B cell (primary cell): ENCODE results near the gene TRIM56. TPM values are rescaled to one million over a fixed set of nuclear protein-coding genes. Genes with fewer than 3 reads are reported as not detected.
"Not testable (repeated sequence)": the region's sequence is repeated elsewhere in the genome, so short reads cannot be mapped to it uniquely, and the experiment has no call there.

ENCODE experiments used
- ATAC-seq: fragments of 200-7000 bp; cut with Tn5 transposase; one replicate; pipeline ENCODE4 v1.10.0; 2021; ENCODE audit warnings: low read depth, mild to moderate bottlenecking, moderate number of reproducible peaks, moderate library complexity
- CTCF ChIA-PET: fragments of 350-600 bp; sonication (Branson Sonifier 250); formaldehyde crosslinking; loops from one replicate; lab custom pipeline; 2021; ENCODE audit warnings: antibody characterized with exemption, inconsistent platforms; lab: Charles Lee
- POLR2A ChIA-PET: fragments of 350-600 bp; sonication (Branson Sonifier 250); formaldehyde crosslinking; loops from one replicate; lab custom pipeline; 2021; ENCODE audit warnings: antibody characterized with exemption; lab: Charles Lee
- DNase-seq: peaks from one replicate; pipeline ENCODE4 v3.0.0; 2013
- H2AFZ ChIP-seq: 2 replicates; pipeline ENCODE4 v1.6.1; 2012; ENCODE audit warnings: mild to moderate bottlenecking, low read depth, low read length; ENCODE audit not compliant: insufficient read depth, poor library complexity, severe bottlenecking
- H3K27ac ChIP-seq, 2 donors: 1 replicate in 1 of 2; 2 replicates in 1 of 2; pipeline ENCODE4 v1.5.1; 2012 to 2013; ENCODE audit warnings: low read length in 2 of 2, mild to moderate bottlenecking in 2 of 2, moderate library complexity in 1 of 2
- H3K27me3 ChIP-seq, 4 experiments: fragments of 200-600 bp in 1 of 4; sonication (generic) in 1 of 4; replicated peaks in 1 of 4; 1 replicate in 2 of 4; 2 replicates in 2 of 4; pipeline versions ENCODE4 v1.6.1 to v1.7.0; 2013 to 2016; ENCODE audit warnings: low read length in 3 of 4, mild to moderate bottlenecking in 2 of 4, mixed read lengths in 1 of 4, moderate library complexity in 1 of 4; ENCODE audit not compliant: insufficient read depth in 4 of 4, control insufficient read depth in 3 of 4; ENCODE audit errors: control extremely low read depth in 1 of 4
- H3K36me3 ChIP-seq, 2 experiments: replicated peaks in 1 of 2; 1 replicate in 1 of 2; 2 replicates in 1 of 2; pipeline versions ENCODE4 v1.6.1 to v1.7.1; 2013; ENCODE audit warnings: low read length in 1 of 2; ENCODE audit not compliant: insufficient read depth in 2 of 2, control insufficient read depth in 1 of 2; ENCODE audit errors: control extremely low read depth in 1 of 2, extremely low read depth in 1 of 2
- H3K4me1 ChIP-seq, 2 donors: fragments of 200-600 bp in 1 of 2; sonication (generic) in 1 of 2; 1 replicate in 1 of 2; 2 replicates in 1 of 2; pipeline versions ENCODE4 v1.5.1 to v1.6.1; 2013 to 2017; ENCODE audit warnings: low read length in 2 of 2; ENCODE audit not compliant: control insufficient read depth in 2 of 2, insufficient read depth in 2 of 2
- H3K4me2 ChIP-seq: replicated peaks from 2 replicates; pipeline ENCODE3; 2012; ENCODE audit warnings: mild to moderate bottlenecking, low read depth, low read length; ENCODE audit not compliant: poor library complexity, severe bottlenecking
- H3K4me3 ChIP-seq, 5 experiments: fragments of 200-600 bp in 1 of 5; sonication (generic) in 1 of 5; 1 replicate in 3 of 5; 2 replicates in 2 of 5; pipeline versions ENCODE4 v1.5.1 to v1.7.0; 2011 to 2016; ENCODE audit warnings: low read length in 4 of 5, mild to moderate bottlenecking in 4 of 5, low read depth in 2 of 5, control low read depth in 1 of 5, moderate library complexity in 1 of 5; ENCODE audit not compliant: insufficient read depth in 1 of 5; ENCODE audit errors: control extremely low read depth in 1 of 5, extremely low read depth in 1 of 5
- H3K79me2 ChIP-seq: fragments of 200-600 bp; sonication (generic); one replicate; pipeline ENCODE4 v1.6.0; 2016; ENCODE audit warnings: low read length; ENCODE audit not compliant: control insufficient read depth, insufficient read depth
- H3K9ac ChIP-seq: fragments of 200-600 bp; sonication (generic); 2 replicates; pipeline ENCODE4 v1.6.1; 2017; ENCODE audit warnings: mild to moderate bottlenecking, low read length, moderate library complexity
- H3K9me3 ChIP-seq, 3 donors: one replicate each; pipeline versions ENCODE4 v1.6.1 to v1.7.1; 2013; ENCODE audit warnings: low read length in 2 of 3; ENCODE audit not compliant: control insufficient read depth in 2 of 3, insufficient read depth in 1 of 3; ENCODE audit errors: control extremely low read depth in 1 of 3
- H4K20me1 ChIP-seq: 2 replicates; pipeline ENCODE4 v1.6.0; 2012; ENCODE audit warnings: mild to moderate bottlenecking, low read length; ENCODE audit not compliant: insufficient read depth, control insufficient read depth, poor library complexity, severe bottlenecking
- H3K27ac Mint-ChIP-seq: one replicate; pipeline ENCODE4 v1.8.0; 2021; ENCODE audit warnings: mixed read lengths
- H3K27me3 Mint-ChIP-seq: one replicate; pipeline ENCODE4 v1.8.0; 2021; ENCODE audit warnings: mixed read lengths
- H3K4me1 Mint-ChIP-seq: one replicate; pipeline ENCODE4 v1.8.0; 2021; ENCODE audit warnings: mixed read lengths
- H3K4me3 Mint-ChIP-seq: one replicate; pipeline ENCODE4 v1.8.0; 2021; ENCODE audit warnings: mixed read lengths
- H3K9me3 Mint-ChIP-seq: one replicate; pipeline ENCODE4 v1.8.0; 2022; ENCODE audit warnings: mixed read lengths; ENCODE audit not compliant: insufficient read depth
- CTCF ChIP-seq: fragments of 200-600 bp; IDR thresholded peaks from one replicate; pipeline ENCODE4 v1.8.0; 2022; ENCODE audit warnings: antibody characterized with exemption, mild to moderate bottlenecking
- EZH2 ChIP-seq: IDR thresholded peaks from 2 replicates; pipeline ENCODE4 v1.6.1; 2012; ENCODE audit warnings: borderline replicate concordance, low read depth, mild to moderate bottlenecking, moderate library complexity, low read length; ENCODE audit not compliant: insufficient read depth, poor library complexity, severe bottlenecking
- WGBS: methylation state at CpG from one replicate; pipeline ENCODE4 v1.1.5; 2013; ENCODE audit warnings: missing lambda C conversion rate; ENCODE audit not compliant: insufficient coverage; 5-methylcytosine and 5-hydroxymethylcytosine counted together
- intact Hi-C: fragments of 100-400 bp; cut with micrococcal nuclease; formaldehyde crosslinking; loops from one replicate; pipeline ENCODE4 v1.10.0; 2022
- polyA plus RNA-seq: library from polyadenylated mRNA; depleted of rRNA; stranded (reverse); fragments of >200 nt; gene quantifications from 2 replicates; pipeline ENCODE4 v1.2.3, GENCODE V29; 2012
- total RNA-seq, 2 donors: library from RNA; stranded (reverse); fragments of 120-200 nt in 1 of 2; gene quantifications; 1 replicate in 1 of 2; 2 replicates in 1 of 2; pipeline versions ENCODE4 v1.2.3 to v1.2.4, GENCODE V29; 2013 to 2022

Gene TRIM56
- total and polyA plus RNA-seq, 2 donors (not counting 1 experiment from before 2014, with no cell fraction given), result 8.4 to 85.7 TPM

GRCh38 chr7:101075646-101076045 is 9.6 kb upstream of the TRIM56 start:
- H3K9me3 ChIP-seq, result peaks cover 0 to 7% (median 0%) of the 10 kb centered on the region in 3 donors
- peaks cover 7 to 10% of the 10 kb centered on the region in 2 donors for H3K4me1 ChIP-seq
- H3K9ac ChIP-seq, result no peak overlapping the region
- no peaks in the 10 kb centered on the region for H4K20me1 ChIP-seq
- H3K9me3 Mint-ChIP-seq, result no peaks in the 10 kb centered on the region
- 90% methylated on average over 1 of the region's 3 CpGs for WGBS
- peaks cover 20% of the 10 kb centered on the region for H3K27me3 Mint-ChIP-seq
- DNase-seq, result no peak
- ATAC-seq, result no peak
- H3K27me3 ChIP-seq, result no peaks in the 10 kb centered on the region
- CTCF ChIA-PET, result interaction anchor here (1.4 to 1.9 kb wide), 2 partner anchors 14 to 68 kb away, joined by 3 to 4 read pairs; no protein-coding TSS in a partner anchor
- H3K4me3 ChIP-seq, result no peak overlapping the region
- no peak overlapping the region for H3K27ac Mint-ChIP-seq
- POLR2A ChIA-PET, result interaction anchor here (0.7 kb wide), 1 partner anchor 119 kb away, joined by 5 read pairs; no protein-coding TSS in a partner anchor
- H3K27ac ChIP-seq, result no peak overlapping the region
- no peaks in the 10 kb centered on the region for H3K36me3 ChIP-seq
- intact Hi-C loops, result loop anchor here (5.0 kb wide), 2 partner anchors 52 to 273 kb away; partner anchors contain the start of gene SERPINE1
- H3K4me1 Mint-ChIP-seq, result peaks cover 9% of the 10 kb centered on the region
- no peak overlapping the region for H2AFZ ChIP-seq
- TF ChIP-seq CTCF, result no peak
- no peak for TF ChIP-seq EZH2
- no peak overlapping the region for H3K4me3 Mint-ChIP-seq
- H3K79me2 ChIP-seq, result no peaks in the 10 kb centered on the region
- H3K4me2 ChIP-seq, result no peak overlapping the region

GRCh38 chr7:101076183-101076582 is 9.1 kb upstream of the TRIM56 start:
- not testable (repeated sequence) for H2AFZ ChIP-seq
- POLR2A ChIA-PET, result interaction anchor here (0.6 to 0.7 kb wide), 2 partner anchors 118 to 195 kb away, joined by 5 read pairs; no protein-coding TSS in a partner anchor

More at GRCh38 chr7:101076183-101076582, 9.1 kb upstream of the TRIM56 start:
- peaks cover 19% of the 10 kb centered on the region for H3K27me3 Mint-ChIP-seq
- CTCF ChIA-PET, result interaction anchor here (1.4 to 2.0 kb wide), 5 partner anchors 9 to 185 kb away, joined by 3 to 7 read pairs (median 4); partner anchors contain the start of gene TRIM56
- H3K36me3 ChIP-seq, H3K9ac ChIP-seq, DNase-seq, H3K79me2 ChIP-seq, ATAC-seq, H3K27me3 ChIP-seq, H3K9me3 Mint-ChIP-seq, H3K4me3 ChIP-seq, H3K4me1 Mint-ChIP-seq, H3K4me3 Mint-ChIP-seq, H4K20me1 ChIP-seq, H3K27ac ChIP-seq, H3K9me3 ChIP-seq, H3K27ac Mint-ChIP-seq, H3K4me2 ChIP-seq: not testable (repeated sequence)
- intact Hi-C loops, result loop anchor here (5.0 kb wide), 2 partner anchors 51 to 274 kb away; partner anchors contain the start of gene SERPINE1
- WGBS, result 81% methylated on average over 4 of the region's 8 CpGs
- peaks cover 7 to 10% of the 10 kb centered on the region in 2 donors for H3K4me1 ChIP-seq
